ENCODE measurements around the gene MAP4K1. TPM values are rescaled to one million over a fixed set of nuclear protein-coding genes. Genes with fewer than 3 reads are reported as not detected.

MAP4K1 gene
- total RNA-seq, 1 donor from 2014 or later, result 10.9 TPM

DNA sequence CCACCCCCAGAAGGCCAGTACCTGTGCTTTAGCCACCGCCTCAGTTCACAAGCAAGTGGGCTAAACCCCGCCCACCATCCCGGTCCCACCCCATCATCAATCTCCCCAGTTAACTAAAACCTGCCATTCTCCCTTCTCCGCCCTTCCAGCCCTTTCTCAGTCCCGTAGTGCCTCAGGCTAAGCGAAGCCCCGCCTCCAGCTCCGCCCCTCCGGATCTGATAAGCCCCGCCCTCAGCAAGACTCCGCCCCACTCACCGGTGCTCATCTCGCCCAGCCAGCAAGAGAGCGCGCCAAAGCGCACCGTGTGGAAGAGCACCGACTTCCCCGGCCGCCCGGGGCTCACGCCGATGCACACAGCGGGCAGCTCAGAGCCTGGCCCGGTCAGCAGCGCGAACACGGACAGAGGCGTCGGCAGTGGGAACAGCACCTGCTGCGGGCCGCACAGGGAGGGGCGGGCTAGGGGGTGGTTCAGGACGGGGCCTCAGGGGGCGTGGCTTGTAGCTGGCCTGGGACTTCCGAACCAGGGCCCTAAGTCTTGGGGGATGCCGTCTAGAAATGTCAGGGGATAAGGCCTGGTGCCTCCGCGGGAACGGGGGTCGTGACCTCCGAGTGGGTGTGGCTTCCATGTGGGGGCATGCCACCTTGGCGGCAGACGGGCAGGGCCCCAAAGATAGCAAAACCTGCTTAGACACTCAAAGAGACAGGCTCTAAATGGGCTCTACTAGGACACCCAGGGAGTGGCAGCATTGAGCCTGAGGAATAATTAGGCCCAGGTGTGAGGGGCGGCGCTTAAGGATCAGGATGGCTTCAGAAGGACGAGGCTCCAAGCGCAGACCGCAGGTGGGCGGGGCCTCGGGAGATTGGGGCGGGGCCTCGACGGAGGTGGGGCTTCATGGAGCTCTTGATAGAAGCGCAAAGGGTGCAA lies 21.4 kb downstream of the MAP4K1 start:
- DNase-seq (ENCODE audit: low spot score, unreplicated experiment), result peak; percentile 75
- Mint-ChIP-seq H3K36me3 (ENCODE audit: insufficient read depth) (no peaks in the 10 kb centered on the region), H3K27me3 (peaks cover 9% of the 10 kb centered on the region), H3K4me1 (ENCODE audit: low read depth) (no peaks in the 10 kb centered on the region), H3K4me3 (ENCODE audit: low read depth) (peak overlapping the region; percentile 75), H3K9me3 (ENCODE audit: low read depth) (no peaks in the 10 kb centered on the region), H3K27ac (peak overlapping the region; percentile 91)
- TF ChIP-seq, protein P1, sequence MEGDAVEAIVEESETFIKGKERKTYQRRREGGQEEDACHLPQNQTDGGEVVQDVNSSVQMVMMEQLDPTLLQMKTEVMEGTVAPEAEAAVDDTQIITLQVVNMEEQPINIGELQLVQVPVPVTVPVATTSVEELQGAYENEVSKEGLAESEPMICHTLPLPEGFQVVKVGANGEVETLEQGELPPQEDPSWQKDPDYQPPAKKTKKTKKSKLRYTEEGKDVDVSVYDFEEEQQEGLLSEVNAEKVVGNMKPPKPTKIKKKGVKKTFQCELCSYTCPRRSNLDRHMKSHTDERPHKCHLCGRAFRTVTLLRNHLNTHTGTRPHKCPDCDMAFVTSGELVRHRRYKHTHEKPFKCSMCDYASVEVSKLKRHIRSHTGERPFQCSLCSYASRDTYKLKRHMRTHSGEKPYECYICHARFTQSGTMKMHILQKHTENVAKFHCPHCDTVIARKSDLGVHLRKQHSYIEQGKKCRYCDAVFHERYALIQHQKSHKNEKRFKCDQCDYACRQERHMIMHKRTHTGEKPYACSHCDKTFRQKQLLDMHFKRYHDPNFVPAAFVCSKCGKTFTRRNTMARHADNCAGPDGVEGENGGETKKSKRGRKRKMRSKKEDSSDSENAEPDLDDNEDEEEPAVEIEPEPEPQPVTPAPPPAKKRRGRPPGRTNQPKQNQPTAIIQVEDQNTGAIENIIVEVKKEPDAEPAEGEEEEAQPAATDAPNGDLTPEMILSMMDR (IDR thresholded peaks at IDR 0.05; ENCODE audit: unreplicated experiment), result no peak

DNA sequence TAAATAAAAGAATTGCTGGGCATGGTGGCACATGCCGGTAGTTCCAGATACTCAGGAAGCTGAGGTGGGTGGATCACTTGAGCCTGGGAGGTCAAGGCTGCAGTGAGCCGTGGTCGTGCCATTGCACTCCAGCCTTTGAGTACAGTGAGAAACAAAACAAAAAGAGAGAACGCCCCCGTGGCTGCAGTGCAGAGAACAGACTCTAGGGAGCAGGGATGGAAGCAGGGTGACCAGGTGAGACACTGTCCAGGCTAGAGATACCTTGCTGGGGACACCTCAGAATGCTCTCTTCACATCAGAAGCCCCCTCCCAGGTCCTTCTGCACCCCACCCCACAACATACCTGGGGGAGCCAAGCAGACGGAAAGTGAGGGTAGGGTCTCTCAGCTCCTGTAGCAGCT lies 24.8 kb downstream of the MAP4K1 start:
- TF ChIP-seq, protein P1 (IDR thresholded peaks at IDR 0.05; ENCODE audit: unreplicated experiment), result peak; percentile 30
- no peaks in the 10 kb centered on the region for H3K36me3 Mint-ChIP-seq (ENCODE audit: insufficient read depth)
- H3K27ac Mint-ChIP-seq, result no peak overlapping the region
- peaks cover 3% of the 10 kb centered on the region for H3K27me3 Mint-ChIP-seq
- H3K4me3 Mint-ChIP-seq (ENCODE audit: low read depth), result no peak overlapping the region
- no peak for DNase-seq (ENCODE audit: low spot score, unreplicated experiment)
- H3K4me1 Mint-ChIP-seq (ENCODE audit: low read depth), result no peaks in the 10 kb centered on the region
- no peaks in the 10 kb centered on the region for H3K9me3 Mint-ChIP-seq (ENCODE audit: low read depth)

DNA sequence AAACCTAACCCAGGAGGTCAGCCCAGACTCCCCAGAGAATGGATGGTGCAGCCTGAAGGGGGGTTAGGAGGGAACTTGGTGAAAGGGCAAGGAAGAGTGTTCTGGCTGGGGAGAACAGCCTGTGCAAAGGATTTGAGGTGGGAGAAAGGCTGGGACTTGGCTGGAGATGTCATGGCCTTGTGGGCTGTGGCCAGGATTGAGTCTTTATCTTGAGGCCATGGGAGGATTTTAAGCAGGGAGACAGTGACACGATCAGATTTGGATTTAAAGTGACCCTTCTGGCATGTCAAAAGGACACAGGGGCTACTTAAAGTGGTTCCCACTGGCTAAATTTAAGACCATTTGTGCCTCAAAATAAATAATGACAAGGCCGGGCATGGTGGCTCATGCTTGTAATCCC lies 29.7 kb downstream of the MAP4K1 start:
- Mint-ChIP-seq H3K4me3 (ENCODE audit: low read depth) (no peak overlapping the region), H3K27me3 (no peaks in the 10 kb centered on the region), H3K36me3 (ENCODE audit: insufficient read depth) (no peaks in the 10 kb centered on the region), H3K4me1 (ENCODE audit: low read depth) (no peaks in the 10 kb centered on the region), H3K27ac (no peak overlapping the region), H3K9me3 (ENCODE audit: low read depth) (no peaks in the 10 kb centered on the region)
- TF ChIP-seq, protein P1 (IDR thresholded peaks at IDR 0.05; ENCODE audit: unreplicated experiment), result no peak
- DNase-seq (ENCODE audit: low spot score, unreplicated experiment), result no peak

DNA sequence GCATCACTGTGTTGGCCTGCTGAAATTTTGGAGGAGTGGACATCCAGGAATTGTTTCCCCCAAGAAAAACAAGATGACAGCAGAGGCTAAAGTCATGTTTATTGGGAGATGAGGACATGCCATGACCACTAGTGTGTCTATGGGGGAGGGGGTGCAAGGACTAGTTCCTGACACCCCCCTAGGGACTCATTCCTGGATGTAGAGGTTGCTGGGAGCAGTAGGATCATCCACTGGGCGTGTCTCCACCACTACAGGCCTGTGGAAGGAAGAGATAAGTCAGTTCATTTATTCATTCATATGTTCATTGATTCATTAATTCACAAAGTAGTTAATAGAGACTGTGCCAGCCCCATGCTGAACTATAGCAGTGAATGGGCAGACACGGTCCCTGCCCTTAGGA lies 30.2 kb downstream of the MAP4K1 start:
- Mint-ChIP-seq H3K27me3 (no peaks in the 10 kb centered on the region), H3K36me3 (ENCODE audit: insufficient read depth) (no peaks in the 10 kb centered on the region), H3K4me3 (ENCODE audit: low read depth) (no peak overlapping the region), H3K27ac (no peak overlapping the region), H3K9me3 (ENCODE audit: low read depth) (no peaks in the 10 kb centered on the region), H3K4me1 (ENCODE audit: low read depth) (no peaks in the 10 kb centered on the region)
- no peak for DNase-seq (ENCODE audit: low spot score, unreplicated experiment)
- TF ChIP-seq, protein P1 (IDR thresholded peaks at IDR 0.05; ENCODE audit: unreplicated experiment), result no peak

DNA sequence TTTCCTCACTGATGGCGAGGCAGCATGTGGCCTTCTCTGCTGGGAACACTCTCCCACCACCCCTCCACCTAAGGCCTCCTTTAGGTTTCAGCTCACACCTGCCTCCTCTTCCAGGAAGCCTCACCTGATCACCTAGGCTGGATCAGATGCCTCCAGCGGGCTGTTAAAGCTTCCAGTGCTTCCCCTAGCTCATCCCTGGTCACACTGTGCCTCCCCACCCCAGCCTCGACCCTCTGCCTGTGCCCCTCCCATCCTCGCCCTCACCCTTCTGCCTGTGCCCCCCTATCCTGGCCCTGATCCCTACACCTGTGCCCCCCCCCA lies 33.8 kb downstream of the MAP4K1 start:
- Mint-ChIP-seq H3K9me3 (ENCODE audit: low read depth) (no peaks in the 10 kb centered on the region), H3K36me3 (ENCODE audit: insufficient read depth) (no peaks in the 10 kb centered on the region), H3K27me3 (no peaks in the 10 kb centered on the region), H3K27ac (no peak overlapping the region), H3K4me3 (ENCODE audit: low read depth) (no peak overlapping the region), H3K4me1 (ENCODE audit: low read depth) (no peaks in the 10 kb centered on the region)
- DNase-seq (ENCODE audit: low spot score, unreplicated experiment), result no peak
- TF ChIP-seq, protein P1 (IDR thresholded peaks at IDR 0.05; ENCODE audit: unreplicated experiment), result no peak
